HG02938 (cell line): Measurements from ENCODE around the gene MAP4K1.
"Not testable (repeated sequence)": the region's sequence is repeated elsewhere in the genome, so short reads cannot be mapped to it uniquely, and the experiment has no call there.

Experiments
- ATAC-seq: cut with Tn5 transposase; IDR thresholded peaks from one replicate; pipeline ENCODE4 v1.9.1; 2021; ENCODE audit warnings: mild to moderate bottlenecking, moderate library complexity; ENCODE audit not compliant: unreplicated experiment

MAP4K1 gene

GRCh38 chr19:38579304-38579703, 38.4 kb downstream of the MAP4K1 start:
- ATAC-seq: not testable (repeated sequence)

GRCh38 chr19:38577826-38578225, 39.9 kb downstream of the MAP4K1 start:
- no peak for ATAC-seq

GRCh38 chr19:38571682-38572081, 46.1 kb downstream of the MAP4K1 start:
- ATAC-seq: no peak

GRCh38 chr19:38569368-38569983, 48.3 kb downstream of the MAP4K1 start:
- no peak for ATAC-seq

- ATAC-seq: no peak
Measured at GRCh38 chr19:38565691-38566105, 52.1 kb downstream of the MAP4K1 start.

- ATAC-seq: no peak
Measured at GRCh38 chr19:38564981-38565690, 52.6 kb downstream of the MAP4K1 start.

- no peak for ATAC-seq
Measured at GRCh38 chr19:38563475-38563874, 54.3 kb downstream of the MAP4K1 start.

- no peak for ATAC-seq
Measured at GRCh38 chr19:38562096-38562495, 55.7 kb downstream of the MAP4K1 start.

GRCh38 chr19:38561658-38562057, 56.1 kb downstream of the MAP4K1 start:
- ATAC-seq: no peak

- no peak for ATAC-seq
Measured at GRCh38 chr19:38561053-38561606, 56.6 kb downstream of the MAP4K1 start.

GRCh38 chr19:38559428-38560401, 58.0 kb downstream of the MAP4K1 start:
- ATAC-seq: peak; percentile 80

GRCh38 chr19:38558933-38559332, 58.8 kb downstream of the MAP4K1 start:
- not testable (repeated sequence) for ATAC-seq

- ATAC-seq: peak; percentile 46
Measured at GRCh38 chr19:38557205-38557799, 60.5 kb downstream of the MAP4K1 start.

GRCh38 chr19:38556521-38557174, 61.1 kb downstream of the MAP4K1 start:
- ATAC-seq: no peak

GRCh38 chr19:38555200-38555599, 62.6 kb downstream of the MAP4K1 start:
- ATAC-seq: no peak

- no peak for ATAC-seq
Measured at GRCh38 chr19:38554676-38555141, 63.0 kb downstream of the MAP4K1 start.

- ATAC-seq: not testable (repeated sequence)
Measured at GRCh38 chr19:38553239-38553638, 64.5 kb downstream of the MAP4K1 start.

GRCh38 chr19:38551450-38551813, 66.3 kb downstream of the MAP4K1 start:
- ATAC-seq: peak; percentile 54

GRCh38 chr19:38550376-38550775, 67.4 kb downstream of the MAP4K1 start:
- no peak for ATAC-seq

GRCh38 chr19:38549942-38550341, 67.8 kb downstream of the MAP4K1 start:
- no peak for ATAC-seq
